ENCODE data around the gene BCKDK.

The BCKDK gene

GRCh38 chr16:31148896-31149295 is 40.7 kb downstream of the BCKDK start:
- no peak overlapping the region for H3K27ac ChIP-seq (ENCODE audit: extremely low read depth, low read depth, low read length)
- H3K9me3 ChIP-seq (ENCODE audit: control insufficient read depth, insufficient read depth, low read depth, low read length): no peaks in the 10 kb centered on the region
- no peaks in the 10 kb centered on the region for H3K36me3 ChIP-seq (ENCODE audit: control insufficient read depth in 2 of 2, insufficient read depth in 1 of 2, low read length in 2 of 2)
- TF ChIP-seq ZNF350 (tag by site-specific recombination; IDR thresholded peaks at IDR 0.05) (no peak), ZFP69B (tag by site-specific recombination; IDR thresholded peaks at IDR 0.05) (no peak), ZNF354C (tag by site-specific recombination; IDR thresholded peaks at IDR 0.05; ENCODE audit: borderline replicate concordance, low read depth) (no peak), ZNF23 (tag by site-specific recombination; IDR thresholded peaks at IDR 0.05; ENCODE audit: borderline replicate concordance) (no peak), ZNF529 (tag by site-specific recombination; IDR thresholded peaks at IDR 0.05; ENCODE audit: insufficient replicate concordance) (no peak), ZNF610 (tag by site-specific recombination; IDR thresholded peaks at IDR 0.05; ENCODE audit: borderline replicate concordance) (no peak), TSHZ1 (tag by site-specific recombination; IDR thresholded peaks at IDR 0.05; ENCODE audit: borderline replicate concordance) (no peak), TCF7L2 (IDR thresholded peaks at IDR 0.05; ENCODE audit: borderline replicate concordance, low read depth, low read length) (no peak)
- H3K4me1 ChIP-seq (ENCODE audit: control insufficient read depth, insufficient read depth, low read length): no peaks in the 10 kb centered on the region
- CTCF ChIA-PET: no interaction called here
- no peak overlapping the region for H3K4me3 ChIP-seq (ENCODE audit: low read depth, low read length)
- POLR2A ChIA-PET: interaction anchor here (0.9 kb wide), 1 partner anchor 9 kb away, joined by 4 read pairs; no protein-coding TSS in a partner anchor

DNA sequence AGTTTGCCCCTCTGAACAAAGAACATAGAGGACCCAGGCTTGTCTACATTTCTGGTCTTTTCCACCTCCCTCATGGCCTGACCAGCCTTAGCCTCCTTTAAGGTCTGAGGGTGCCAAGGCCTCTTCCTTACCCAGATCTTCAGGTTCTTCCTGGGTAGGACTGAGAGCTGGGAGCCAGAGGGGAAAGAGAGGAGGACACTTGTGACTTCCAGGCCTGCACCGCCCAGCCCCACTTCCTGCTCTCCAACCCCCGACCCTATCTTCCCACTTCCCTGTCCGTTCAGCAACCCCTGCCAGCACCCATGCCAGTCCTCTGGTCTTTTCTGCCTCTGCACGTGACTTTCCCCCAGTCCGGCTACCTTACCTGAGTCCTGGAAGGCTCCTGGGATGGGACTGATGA is 41.1 kb downstream of the BCKDK start:
- Histone ChIP-seq H3K36me3 (ENCODE audit: control insufficient read depth in 2 of 2, insufficient read depth in 1 of 2, low read length in 2 of 2) (no peaks in the 10 kb centered on the region), H3K27ac (ENCODE audit: extremely low read depth, low read depth, low read length) (no peak overlapping the region), H3K4me1 (ENCODE audit: control insufficient read depth, insufficient read depth, low read length) (no peaks in the 10 kb centered on the region), H3K4me3 (ENCODE audit: low read depth, low read length) (no peak overlapping the region), H3K9me3 (ENCODE audit: control insufficient read depth, insufficient read depth, low read depth, low read length) (no peaks in the 10 kb centered on the region)
- POLR2A ChIA-PET: no interaction called here
- CTCF ChIA-PET: no interaction called here
- TF ChIP-seq TRIM28 (IDR thresholded peaks at IDR 0.05; ENCODE audit: borderline replicate concordance, low read length) (no peak), ZBTB48 (tag by site-specific recombination; IDR thresholded peaks at IDR 0.05) (no peak), ZNF529 (tag by site-specific recombination; IDR thresholded peaks at IDR 0.05; ENCODE audit: insufficient replicate concordance) (no peak), ZNF530 (tag by site-specific recombination; IDR thresholded peaks at IDR 0.05; ENCODE audit: low read depth) (no peak), ZEB2 (tag by site-specific recombination; IDR thresholded peaks at IDR 0.05) (no peak), ZBTB17 (tag by site-specific recombination; IDR thresholded peaks at IDR 0.05) (no peak), ZNF518A (tag by site-specific recombination; conservative IDR thresholded peaks at IDR 0.05; ENCODE audit: low read depth) (no peak), ZXDB (tag by site-specific recombination; IDR thresholded peaks at IDR 0.05) (no peak)
- TF ChIP-seq, protein P1, sequence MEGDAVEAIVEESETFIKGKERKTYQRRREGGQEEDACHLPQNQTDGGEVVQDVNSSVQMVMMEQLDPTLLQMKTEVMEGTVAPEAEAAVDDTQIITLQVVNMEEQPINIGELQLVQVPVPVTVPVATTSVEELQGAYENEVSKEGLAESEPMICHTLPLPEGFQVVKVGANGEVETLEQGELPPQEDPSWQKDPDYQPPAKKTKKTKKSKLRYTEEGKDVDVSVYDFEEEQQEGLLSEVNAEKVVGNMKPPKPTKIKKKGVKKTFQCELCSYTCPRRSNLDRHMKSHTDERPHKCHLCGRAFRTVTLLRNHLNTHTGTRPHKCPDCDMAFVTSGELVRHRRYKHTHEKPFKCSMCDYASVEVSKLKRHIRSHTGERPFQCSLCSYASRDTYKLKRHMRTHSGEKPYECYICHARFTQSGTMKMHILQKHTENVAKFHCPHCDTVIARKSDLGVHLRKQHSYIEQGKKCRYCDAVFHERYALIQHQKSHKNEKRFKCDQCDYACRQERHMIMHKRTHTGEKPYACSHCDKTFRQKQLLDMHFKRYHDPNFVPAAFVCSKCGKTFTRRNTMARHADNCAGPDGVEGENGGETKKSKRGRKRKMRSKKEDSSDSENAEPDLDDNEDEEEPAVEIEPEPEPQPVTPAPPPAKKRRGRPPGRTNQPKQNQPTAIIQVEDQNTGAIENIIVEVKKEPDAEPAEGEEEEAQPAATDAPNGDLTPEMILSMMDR (tag by site-specific recombination; IDR thresholded peaks at IDR 0.05): no peak
- TF ChIP-seq, protein P2, sequence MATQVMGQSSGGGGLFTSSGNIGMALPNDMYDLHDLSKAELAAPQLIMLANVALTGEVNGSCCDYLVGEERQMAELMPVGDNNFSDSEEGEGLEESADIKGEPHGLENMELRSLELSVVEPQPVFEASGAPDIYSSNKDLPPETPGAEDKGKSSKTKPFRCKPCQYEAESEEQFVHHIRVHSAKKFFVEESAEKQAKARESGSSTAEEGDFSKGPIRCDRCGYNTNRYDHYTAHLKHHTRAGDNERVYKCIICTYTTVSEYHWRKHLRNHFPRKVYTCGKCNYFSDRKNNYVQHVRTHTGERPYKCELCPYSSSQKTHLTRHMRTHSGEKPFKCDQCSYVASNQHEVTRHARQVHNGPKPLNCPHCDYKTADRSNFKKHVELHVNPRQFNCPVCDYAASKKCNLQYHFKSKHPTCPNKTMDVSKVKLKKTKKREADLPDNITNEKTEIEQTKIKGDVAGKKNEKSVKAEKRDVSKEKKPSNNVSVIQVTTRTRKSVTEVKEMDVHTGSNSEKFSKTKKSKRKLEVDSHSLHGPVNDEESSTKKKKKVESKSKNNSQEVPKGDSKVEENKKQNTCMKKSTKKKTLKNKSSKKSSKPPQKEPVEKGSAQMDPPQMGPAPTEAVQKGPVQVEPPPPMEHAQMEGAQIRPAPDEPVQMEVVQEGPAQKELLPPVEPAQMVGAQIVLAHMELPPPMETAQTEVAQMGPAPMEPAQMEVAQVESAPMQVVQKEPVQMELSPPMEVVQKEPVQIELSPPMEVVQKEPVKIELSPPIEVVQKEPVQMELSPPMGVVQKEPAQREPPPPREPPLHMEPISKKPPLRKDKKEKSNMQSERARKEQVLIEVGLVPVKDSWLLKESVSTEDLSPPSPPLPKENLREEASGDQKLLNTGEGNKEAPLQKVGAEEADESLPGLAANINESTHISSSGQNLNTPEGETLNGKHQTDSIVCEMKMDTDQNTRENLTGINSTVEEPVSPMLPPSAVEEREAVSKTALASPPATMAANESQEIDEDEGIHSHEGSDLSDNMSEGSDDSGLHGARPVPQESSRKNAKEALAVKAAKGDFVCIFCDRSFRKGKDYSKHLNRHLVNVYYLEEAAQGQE (tag by site-specific recombination; IDR thresholded peaks at IDR 0.05): no peak

All from HEK293 (cell line).